Ascending aorta (tissue), 2 donors: ENCODE data around the gene HOXC11. TPM values are rescaled to one million over a fixed set of nuclear protein-coding genes. Genes with fewer than 3 reads are reported as not detected.

ENCODE experiments used
- DNase-seq, 2 donors: peaks; one replicate each; pipeline ENCODE4 v3.0.0-alpha.2; 2019; ENCODE audit warnings: low spot score in 2 of 2
- H3K27ac ChIP-seq, 2 donors: fragments of 200-600 bp; sonication (generic); one replicate each; pipeline ENCODE4 v1.5.1; 2016 to 2017; ENCODE audit warnings: mild to moderate bottlenecking in 1 of 2
- H3K27me3 ChIP-seq: fragments of 200-600 bp; sonication (generic); one replicate; pipeline ENCODE4 v1.5.1; 2017
- H3K36me3 ChIP-seq, 2 donors: fragments of 200-600 bp; sonication (generic); one replicate each; pipeline ENCODE4 v1.5.1; 2016
- H3K4me1 ChIP-seq, 2 donors: fragments of 200-600 bp; sonication (generic); one replicate each; pipeline ENCODE4 v1.5.1; 2016 to 2017; ENCODE audit warnings: mild to moderate bottlenecking in 1 of 2
- H3K4me3 ChIP-seq, 2 donors: fragments of 200-600 bp; sonication (generic); one replicate each; pipeline ENCODE4 v1.5.1; 2016 to 2017; ENCODE audit warnings: mild to moderate bottlenecking in 1 of 2
- H3K9me3 ChIP-seq, 2 donors: fragments of 200-600 bp; sonication (generic); one replicate each; pipeline ENCODE4 v1.5.1; 2016
- CTCF ChIP-seq, 3 experiments: fragments of 200-600 bp in 2 of 3; fragments of 450-650 bp in 1 of 3; sonication (generic) in 2 of 3; IDR thresholded peaks; one replicate each; pipeline ENCODE4 v1.5.1; 2016 to 2019; ENCODE audit warnings: antibody characterized with exemption in 3 of 3, mild to moderate bottlenecking in 1 of 3, moderate library complexity in 1 of 3
- intact Hi-C: fragments of 100-400 bp; cut with DNase I; formaldehyde crosslinking; loops from one replicate; pipeline ENCODE4 v1.15.1; 2023
- total RNA-seq: library from RNA; depleted of rRNA; stranded (reverse); fragments of >200 nt; gene quantifications from one replicate; pipeline ENCODE4 v1.1.0, GENCODE V29; 2016

Gene HOXC11
- total RNA-seq, 1 donor from 2014 or later: 0.32 TPM

- DNase-seq: no peak
- H3K27me3 ChIP-seq: peaks cover 19% of the 10 kb centered on the region
- no peaks in the 10 kb centered on the region for H3K9me3 ChIP-seq
- TF ChIP-seq CTCF (IDR thresholded peaks at IDR 0.05): no peak
- no peak overlapping the region for H3K4me3 ChIP-seq
- H3K4me1 ChIP-seq: peaks cover 0 to 17% of the 10 kb centered on the region in 2 donors
- H3K27ac ChIP-seq: no peak overlapping the region
- no peaks in the 10 kb centered on the region for H3K36me3 ChIP-seq
- intact Hi-C loops: no loop called here
Measured at GRCh38 chr12:54004063-54004840, 31.3 kb downstream of the HOXC11 start.

GRCh38 chr12:54004841-54005530 lies 32.1 kb downstream of the HOXC11 start:
- intact Hi-C loops: no loop called here
- TF ChIP-seq CTCF (IDR thresholded peaks at IDR 0.05): no peak
- DNase-seq: no peak
- Histone ChIP-seq H3K36me3 (no peaks in the 10 kb centered on the region), H3K4me1 (peaks cover 0 to 18% of the 10 kb centered on the region in 2 donors), H3K27me3 (peaks cover 16% of the 10 kb centered on the region), H3K27ac (no peak overlapping the region), H3K4me3 (no peak overlapping the region), H3K9me3 (no peaks in the 10 kb centered on the region)

DNA sequence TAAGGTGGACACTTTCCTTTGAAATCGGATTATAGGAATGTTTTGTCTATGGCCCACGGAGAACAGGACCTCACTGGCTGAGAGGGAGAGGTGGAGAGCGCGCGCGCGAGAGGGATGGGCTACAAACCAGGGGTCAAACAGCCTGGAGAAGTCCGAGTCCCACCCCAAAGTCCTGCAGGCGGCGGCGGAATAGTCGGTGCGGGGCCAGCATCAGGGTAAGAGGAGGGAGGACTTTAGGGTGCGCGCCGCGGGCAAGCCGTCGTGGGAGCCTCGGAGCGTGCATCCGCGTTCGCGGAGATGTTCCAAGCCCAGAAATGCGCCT lies 32.6 kb downstream of the HOXC11 start:
- Histone ChIP-seq H3K36me3 (no peaks in the 10 kb centered on the region), H3K27ac (no peak overlapping the region), H3K4me1 (peaks cover 0 to 14% of the 10 kb centered on the region in 2 donors), H3K9me3 (no peaks in the 10 kb centered on the region), H3K27me3 (peaks cover 12% of the 10 kb centered on the region), H3K4me3 (no peak overlapping the region)
- no peak for DNase-seq
- no peak for TF ChIP-seq CTCF (IDR thresholded peaks at IDR 0.05)
- intact Hi-C loops: no loop called here

- peak; percentile 31 to 94 for DNase-seq
- Histone ChIP-seq H3K27me3 (peaks cover 6% of the 10 kb centered on the region), H3K36me3 (no peaks in the 10 kb centered on the region), H3K27ac (no peak overlapping the region), H3K4me1 (peaks cover 0 to 11% of the 10 kb centered on the region in 2 donors), H3K4me3 (peak overlapping the region in 1 of 2 donors; percentile 28), H3K9me3 (no peaks in the 10 kb centered on the region)
- peak; percentile 93 to 96 (median 96) for TF ChIP-seq CTCF (IDR thresholded peaks at IDR 0.05)
- intact Hi-C loops: loop anchor here (1.0 to 2.0 kb wide), 4 partner anchors 27 to 201 kb away; partner anchors contain the start of gene HOXC5
Measured at GRCh38 chr12:54005853-54006558, 33.1 kb downstream of the HOXC11 start.

DNA sequence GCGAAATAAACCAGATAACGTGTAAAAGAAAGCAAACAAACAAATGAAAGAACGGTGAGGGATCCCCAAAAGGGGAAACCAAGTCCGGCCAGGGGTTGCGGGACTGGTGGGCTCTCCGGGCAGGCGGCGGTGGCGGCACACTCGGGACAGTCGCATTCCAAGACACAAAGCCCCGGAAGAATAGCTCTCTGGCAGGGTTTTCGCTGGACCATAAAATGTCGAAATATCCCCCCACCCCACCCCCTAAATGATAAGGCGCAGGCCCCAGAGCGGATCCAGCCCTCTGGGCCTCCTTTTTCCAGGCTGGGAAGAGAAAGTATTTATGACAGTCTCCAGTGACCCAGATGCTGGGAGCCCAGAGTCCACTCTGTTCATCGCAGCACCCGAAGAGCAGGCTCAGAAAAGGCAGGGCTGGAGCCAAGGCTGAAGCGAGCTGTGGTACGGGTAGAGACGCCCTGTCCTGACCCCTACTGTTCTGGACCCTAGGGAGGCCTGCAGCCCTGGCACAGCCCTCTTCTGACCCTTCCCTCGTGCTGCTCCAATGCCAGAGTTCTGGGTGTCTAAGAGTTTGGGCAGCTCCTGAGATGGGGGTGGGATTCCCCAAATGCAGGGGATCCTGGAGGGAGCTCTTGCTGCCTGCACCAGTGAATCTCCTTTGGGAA lies 33.8 kb downstream of the HOXC11 start:
- peak overlapping the region in 1 of 2 donors; percentile 28 for H3K4me3 ChIP-seq
- H3K27me3 ChIP-seq: peaks cover 5% of the 10 kb centered on the region
- intact Hi-C loops: loop anchor here (1.0 to 2.0 kb wide), 4 partner anchors 26 to 201 kb away; partner anchors contain the start of gene HOXC5
- no peaks in the 10 kb centered on the region for H3K9me3 ChIP-seq
- H3K27ac ChIP-seq: no peak overlapping the region
- no peaks in the 10 kb centered on the region for H3K36me3 ChIP-seq
- H3K4me1 ChIP-seq: peaks cover 0 to 11% of the 10 kb centered on the region in 2 donors
- DNase-seq: no peak
- TF ChIP-seq CTCF (IDR thresholded peaks at IDR 0.05): no peak
